CD4-positive, alpha-beta T cell treated with Interleukin-6 at 100 ng/mL for 8 hours (primary cell): ENCODE data around the gene PHLDA2.

Source experiments
- DNase-seq: peaks from one replicate; pipeline ENCODE4 v3.0.0-alpha.2; 2020; ENCODE audit warnings: mixed read lengths, low spot score

PHLDA2 gene

GRCh38 chr11:2897048-2897447, 32.2 kb downstream of the PHLDA2 start:
- no peak for DNase-seq

GRCh38 chr11:2896047-2896446, 33.2 kb downstream of the PHLDA2 start:
- DNase-seq = no peak

GRCh38 chr11:2893935-2894334, 35.3 kb downstream of the PHLDA2 start:
- no peak for DNase-seq

- peak; percentile 51 for DNase-seq
Observed at GRCh38 chr11:2892967-2893528, 36.2 kb downstream of the PHLDA2 start.

GRCh38 chr11:2892215-2892966, 36.8 kb downstream of the PHLDA2 start:
- DNase-seq = peak; percentile 85

GRCh38 chr11:2891326-2892214, 37.6 kb downstream of the PHLDA2 start:
- no peak for DNase-seq

- DNase-seq = no peak
Observed at GRCh38 chr11:2890466-2891294, 38.5 kb downstream of the PHLDA2 start.

GRCh38 chr11:2889362-2890273, 39.6 kb downstream of the PHLDA2 start:
- no peak for DNase-seq

- peak; percentile 85 for DNase-seq
Observed at GRCh38 chr11:2888266-2888968, 40.8 kb downstream of the PHLDA2 start.

GRCh38 chr11:2887515-2888195, 41.6 kb downstream of the PHLDA2 start:
- no peak for DNase-seq

- DNase-seq = no peak
Observed at GRCh38 chr11:2886936-2887335, 42.3 kb downstream of the PHLDA2 start.

- DNase-seq = no peak
Observed at GRCh38 chr11:2886191-2886894, 42.9 kb downstream of the PHLDA2 start.

GRCh38 chr11:2885678-2886081, 43.5 kb downstream of the PHLDA2 start, which contains the start of gene CDKN1C:
TSS of gene CDKN1C (minus strand) at chr11:2885775. CDS start at chr11:2885456, 319 bp downstream.
- peak; percentile 82 for DNase-seq

GRCh38 chr11:2885017-2885677, 44.1 kb downstream of the PHLDA2 start:
- DNase-seq = no peak

- DNase-seq = no peak
Observed at GRCh38 chr11:2883979-2884815, 45.0 kb downstream of the PHLDA2 start.

GRCh38 chr11:2883640-2883978, 45.6 kb downstream of the PHLDA2 start:
- no peak for DNase-seq

GRCh38 chr11:2882396-2883110, 46.7 kb downstream of the PHLDA2 start:
- no peak for DNase-seq
